Nephron progenitor cell (in vitro differentiated cells): Measurements from ENCODE around the gene CYTH4.
"Not testable (repeated sequence)": the region's sequence is repeated elsewhere in the genome, so short reads cannot be mapped to it uniquely, and the experiment has no call there.

Source experiments
- DNase-seq: peaks from one replicate; pipeline ENCODE4 v3.0.0; 2021
- H3K27ac Mint-ChIP-seq: 2 replicates; pipeline ENCODE4 v1.8.0; 2021; ENCODE audit warnings: mild to moderate bottlenecking, moderate library complexity, mixed read lengths
- H3K27me3 Mint-ChIP-seq: 2 replicates; pipeline ENCODE4 v1.8.0; 2021; ENCODE audit warnings: mild to moderate bottlenecking, low read depth, mixed read lengths; ENCODE audit not compliant: poor library complexity
- H3K36me3 Mint-ChIP-seq: 2 replicates; pipeline ENCODE4 v1.8.0; 2021; ENCODE audit warnings: low read depth, mixed read lengths
- H3K4me1 Mint-ChIP-seq: 2 replicates; pipeline ENCODE4 v1.8.0; 2021; ENCODE audit warnings: mixed read lengths
- H3K4me3 Mint-ChIP-seq: 2 replicates; pipeline ENCODE4 v1.8.0; 2021; ENCODE audit warnings: mild to moderate bottlenecking, moderate library complexity, mixed read lengths
- H3K9me3 Mint-ChIP-seq: 2 replicates; pipeline ENCODE4 v1.8.0; 2021; ENCODE audit warnings: mild to moderate bottlenecking, moderate library complexity, mixed read lengths
- TF ChIP-seq, protein P1 (sequence below): fragments of 200-600 bp; sonication (generic); IDR thresholded peaks from 2 replicates; pipeline ENCODE4 v1.5.0; 2021; ENCODE audit warnings: antibody characterized with exemption

The CYTH4 gene

DNA sequence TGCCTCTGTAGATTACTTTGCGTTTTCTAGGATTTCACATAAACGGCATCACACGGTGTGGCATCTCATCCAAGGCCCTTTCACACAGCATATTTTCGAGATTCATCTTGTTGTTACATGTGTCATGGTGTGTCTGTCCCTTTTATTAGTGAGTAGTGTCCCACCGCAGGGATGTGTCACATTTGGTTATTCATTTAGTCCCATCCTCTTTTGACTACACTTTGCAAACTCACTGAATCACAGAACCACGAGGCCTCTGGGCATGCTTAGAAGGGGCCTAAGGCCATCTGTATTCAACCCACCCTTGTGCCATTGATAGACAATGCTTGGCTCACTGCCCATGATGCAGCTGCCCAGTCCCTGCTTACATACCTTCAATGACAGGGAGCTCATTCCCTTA lies 34.1 kb upstream of the CYTH4 start:
- no peak for DNase-seq
- H3K9me3 Mint-ChIP-seq = no peaks in the 10 kb centered on the region
- no peak overlapping the region for H3K27ac Mint-ChIP-seq
- H3K36me3 Mint-ChIP-seq = no peaks in the 10 kb centered on the region
- peaks cover 13% of the 10 kb centered on the region for H3K4me1 Mint-ChIP-seq
- peaks cover 20% of the 10 kb centered on the region for H3K27me3 Mint-ChIP-seq
- TF ChIP-seq, protein P1, sequence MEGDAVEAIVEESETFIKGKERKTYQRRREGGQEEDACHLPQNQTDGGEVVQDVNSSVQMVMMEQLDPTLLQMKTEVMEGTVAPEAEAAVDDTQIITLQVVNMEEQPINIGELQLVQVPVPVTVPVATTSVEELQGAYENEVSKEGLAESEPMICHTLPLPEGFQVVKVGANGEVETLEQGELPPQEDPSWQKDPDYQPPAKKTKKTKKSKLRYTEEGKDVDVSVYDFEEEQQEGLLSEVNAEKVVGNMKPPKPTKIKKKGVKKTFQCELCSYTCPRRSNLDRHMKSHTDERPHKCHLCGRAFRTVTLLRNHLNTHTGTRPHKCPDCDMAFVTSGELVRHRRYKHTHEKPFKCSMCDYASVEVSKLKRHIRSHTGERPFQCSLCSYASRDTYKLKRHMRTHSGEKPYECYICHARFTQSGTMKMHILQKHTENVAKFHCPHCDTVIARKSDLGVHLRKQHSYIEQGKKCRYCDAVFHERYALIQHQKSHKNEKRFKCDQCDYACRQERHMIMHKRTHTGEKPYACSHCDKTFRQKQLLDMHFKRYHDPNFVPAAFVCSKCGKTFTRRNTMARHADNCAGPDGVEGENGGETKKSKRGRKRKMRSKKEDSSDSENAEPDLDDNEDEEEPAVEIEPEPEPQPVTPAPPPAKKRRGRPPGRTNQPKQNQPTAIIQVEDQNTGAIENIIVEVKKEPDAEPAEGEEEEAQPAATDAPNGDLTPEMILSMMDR = no peak
- no peak overlapping the region for H3K4me3 Mint-ChIP-seq

DNA sequence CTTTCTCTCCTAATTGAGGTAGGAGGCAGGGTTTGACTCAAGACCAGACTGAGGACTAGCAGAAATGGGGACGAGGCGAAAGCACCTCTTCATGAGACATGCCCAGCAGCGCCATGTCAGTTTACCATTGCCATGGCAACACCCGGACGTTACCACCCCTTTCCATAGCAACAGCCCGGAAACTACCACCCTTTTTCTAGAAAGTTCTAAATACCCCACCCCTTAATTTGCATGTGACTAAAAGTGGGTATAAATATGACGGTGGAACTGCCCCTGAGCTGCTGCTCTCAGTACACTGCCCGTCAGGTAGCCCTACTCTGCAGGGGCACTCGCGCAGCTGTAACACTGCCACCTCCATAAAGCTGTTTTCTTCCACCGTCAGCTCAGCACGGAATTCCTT lies 32.3 kb upstream of the CYTH4 start:
- H3K9me3 Mint-ChIP-seq = no peaks in the 10 kb centered on the region
- no peak for DNase-seq
- H3K27me3 Mint-ChIP-seq = peaks cover 26% of the 10 kb centered on the region
- H3K27ac Mint-ChIP-seq = no peak overlapping the region
- no peak overlapping the region for H3K4me3 Mint-ChIP-seq
- H3K4me1 Mint-ChIP-seq = peaks cover 5% of the 10 kb centered on the region
- H3K36me3 Mint-ChIP-seq = no peaks in the 10 kb centered on the region
- TF ChIP-seq, protein P1 = no peak

DNA sequence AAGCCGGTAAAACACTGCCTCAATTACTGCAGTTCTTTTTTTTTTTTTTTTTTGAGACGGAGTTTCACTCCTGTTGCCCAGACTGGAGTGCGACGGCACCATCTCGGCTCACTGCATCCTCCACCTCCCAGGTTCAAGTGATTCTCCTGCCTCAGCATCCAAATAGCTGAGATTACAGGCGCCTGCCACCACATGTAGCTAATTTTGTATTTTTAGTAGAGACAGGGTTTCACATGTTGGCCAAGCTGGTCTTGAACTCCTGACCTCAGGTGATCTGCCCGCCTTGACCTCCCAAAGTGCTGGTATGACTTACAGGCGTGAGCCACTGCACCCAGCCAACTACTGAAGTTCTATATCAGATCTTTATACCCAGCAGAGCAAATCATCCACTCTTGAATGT lies 30.5 kb upstream of the CYTH4 start:
- not testable (repeated sequence) for H3K27ac Mint-ChIP-seq, DNase-seq, H3K9me3 Mint-ChIP-seq, H3K36me3 Mint-ChIP-seq, H3K4me3 Mint-ChIP-seq, H3K4me1 Mint-ChIP-seq
- peaks cover 44% of the 10 kb centered on the region for H3K27me3 Mint-ChIP-seq

DNA sequence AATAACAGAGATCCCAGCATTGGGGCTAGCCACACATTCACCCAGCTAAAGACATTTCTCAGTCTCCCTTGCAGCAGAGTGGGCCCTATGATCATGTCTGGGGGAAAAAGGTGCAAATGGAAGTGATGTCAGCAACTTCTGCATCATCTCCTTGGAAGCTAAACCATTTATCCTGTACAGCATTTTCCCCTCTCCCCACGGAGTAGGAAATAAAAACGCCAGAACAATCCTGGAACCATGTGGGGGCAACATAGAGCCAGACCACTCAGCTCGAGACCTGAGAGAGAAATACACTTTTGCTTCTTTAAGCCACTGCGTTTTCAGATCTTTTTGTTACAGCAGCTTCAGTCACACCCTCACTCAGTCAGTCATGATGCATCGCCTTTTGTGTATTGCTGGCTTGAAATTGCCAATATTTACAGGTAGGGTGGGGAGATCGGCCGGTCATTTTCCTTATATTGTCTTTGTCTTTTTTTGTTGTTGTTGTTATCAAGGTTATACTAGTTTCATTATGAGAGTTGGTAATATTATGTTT lies 29.1 kb upstream of the CYTH4 start:
- DNase-seq = no peak
- H3K27me3 Mint-ChIP-seq = peaks cover 43% of the 10 kb centered on the region

DNA sequence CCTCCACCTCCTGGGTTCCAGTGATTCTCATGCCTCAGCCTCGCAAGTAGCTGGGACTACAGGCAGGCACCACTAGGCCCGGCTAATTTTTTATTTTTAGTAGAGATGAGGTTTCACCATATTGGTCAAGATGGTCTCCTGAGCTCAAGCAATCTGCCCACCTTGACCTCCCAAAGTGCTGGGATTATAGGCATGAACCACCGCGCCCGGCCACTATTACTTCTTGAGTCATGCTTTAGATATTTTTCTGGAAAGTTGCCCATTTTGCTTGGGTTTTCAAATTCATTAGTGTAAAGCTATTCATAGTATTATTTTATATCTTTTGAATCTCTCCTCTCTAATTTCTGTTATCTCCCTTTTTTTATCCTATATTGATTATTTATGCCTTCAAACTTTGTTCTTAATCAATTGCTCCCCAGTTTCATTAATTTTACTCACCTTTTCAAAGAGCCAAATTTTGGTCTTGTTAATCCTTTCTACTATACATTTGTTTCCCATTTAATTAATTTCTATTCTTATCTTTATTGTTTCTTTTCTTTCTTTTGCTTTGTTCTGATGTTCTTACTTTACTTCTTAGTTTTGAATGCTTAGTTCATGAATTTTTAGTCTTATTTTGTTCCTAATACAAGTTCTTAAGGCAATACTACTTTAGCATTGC lies 28.0 kb upstream of the CYTH4 start:
- DNase-seq = no peak

More for the DNA sequence above, 29.1 kb upstream of the CYTH4 start:
- Mint-ChIP-seq H3K4me3 (no peak overlapping the region), H3K4me1 (peaks cover 9% of the 10 kb centered on the region), H3K36me3 (no peaks in the 10 kb centered on the region), H3K9me3 (no peaks in the 10 kb centered on the region), H3K27ac (no peak overlapping the region)
- TF ChIP-seq, protein P1 = no peak

DNA sequence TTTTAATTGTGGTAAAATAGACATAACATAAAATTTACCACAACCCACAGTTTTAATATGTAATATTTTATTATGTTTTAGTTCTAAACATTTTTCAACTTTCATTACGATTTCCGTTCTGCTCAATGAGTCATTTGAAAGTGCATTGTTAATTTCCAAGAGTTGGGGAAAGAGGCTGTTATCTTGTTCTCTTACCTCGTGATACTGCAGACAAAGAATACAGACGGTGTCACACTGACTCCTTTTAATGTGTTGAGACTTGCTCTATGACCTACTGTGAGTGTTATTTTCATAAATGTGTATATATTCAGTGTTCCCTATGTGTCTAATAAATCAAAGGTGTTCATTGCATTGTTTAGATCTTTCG lies 27.5 kb upstream of the CYTH4 start:
- TF ChIP-seq, protein P1 = no peak
- no peak overlapping the region for H3K27ac Mint-ChIP-seq
- no peaks in the 10 kb centered on the region for H3K36me3 Mint-ChIP-seq
- H3K4me3 Mint-ChIP-seq = no peak overlapping the region
- peaks cover 25% of the 10 kb centered on the region for H3K4me1 Mint-ChIP-seq
- peaks cover 54% of the 10 kb centered on the region for H3K27me3 Mint-ChIP-seq
- no peak for DNase-seq
- no peaks in the 10 kb centered on the region for H3K9me3 Mint-ChIP-seq

More for the DNA sequence above, 28.0 kb upstream of the CYTH4 start:
- TF ChIP-seq, protein P1 = no peak
- Mint-ChIP-seq H3K4me1 (peaks cover 20% of the 10 kb centered on the region), H3K36me3 (no peaks in the 10 kb centered on the region), H3K4me3 (no peak overlapping the region), H3K27me3 (peaks cover 49% of the 10 kb centered on the region), H3K9me3 (no peaks in the 10 kb centered on the region), H3K27ac (no peak overlapping the region)
